Right forelimb (tissue), 1 donor: ENCODE measurements around the gene PFDN6.

ENCODE experiments used
- DNase-seq: peaks from one replicate; pipeline ENCODE4 v3.0.0-alpha.2; 2018

Gene PFDN6

GRCh38 chr6:33317669-33318425, 28.4 kb downstream of the PFDN6 start, which contains the start of gene ZBTB22:
Gene ZBTB22 (minus strand): TSS chr6:33317744. CDS start chr6:33316916, 828 bp downstream.
- DNase-seq, result peak; percentile 97

GRCh38 chr6:33318426-33319073, 29.1 kb downstream of the PFDN6 start:
- no peak for DNase-seq

- no peak for DNase-seq
Observed at GRCh38 chr6:33319939-33320314, 30.5 kb downstream of the PFDN6 start.

- no peak for DNase-seq
Observed at GRCh38 chr6:33320315-33321181, 31.1 kb downstream of the PFDN6 start.

- no peak for DNase-seq
Observed at GRCh38 chr6:33321227-33321626, 31.8 kb downstream of the PFDN6 start.

GRCh38 chr6:33323623-33323948, 34.2 kb downstream of the PFDN6 start:
- no peak for DNase-seq

- DNase-seq, result no peak
Observed at GRCh38 chr6:33324125-33324524, 34.7 kb downstream of the PFDN6 start.

- no peak for DNase-seq
Observed at GRCh38 chr6:33329058-33329457, 39.7 kb downstream of the PFDN6 start.

- no peak for DNase-seq
Observed at GRCh38 chr6:33330736-33331135, 41.3 kb downstream of the PFDN6 start.

GRCh38 chr6:33333666-33334065, 44.3 kb downstream of the PFDN6 start:
- no peak for DNase-seq

- DNase-seq, result no peak
Observed at GRCh38 chr6:33335916-33336315, 46.5 kb downstream of the PFDN6 start.

- no peak for DNase-seq
Observed at GRCh38 chr6:33336495-33336894, 47.1 kb downstream of the PFDN6 start.

GRCh38 chr6:33339193-33339592, 49.8 kb downstream of the PFDN6 start:
- no peak for DNase-seq
